Renal cortical epithelial cell (primary cell): Measurements from ENCODE around the gene TOP3B. TPM values are rescaled to one million over a fixed set of nuclear protein-coding genes. Genes with fewer than 3 reads are reported as not detected.

Source experiments
- total RNA-seq: library from RNA; depleted of rRNA; stranded (reverse); fragments of >200 nt; gene quantifications from 2 replicates; pipeline ENCODE4 v1.2.3, GENCODE V29; 2014

Gene TOP3B
- total RNA-seq, 1 donor from 2014 or later = 30.5 TPM

Other genes with a start within 250 kb of the TOP3B start
- 1.0 and 3.0 TPM in 2 replicates for gene YPEL1, start 247.0 kb downstream of the TOP3B start, total RNA-seq
- 64.6 and 93.1 TPM in 2 replicates for gene MAPK1, start 115.1 kb downstream of the TOP3B start, total RNA-seq
- 18.9 and 30.3 TPM in 2 replicates for gene PPM1F, start 29.9 kb downstream of the TOP3B start, total RNA-seq